Fibroblast of skin of right biceps (primary cell): Measurements from ENCODE around the gene SEZ6.
"Not testable (repeated sequence)": the region's sequence is repeated elsewhere in the genome, so short reads cannot be mapped to it uniquely, and the experiment has no call there.

Experiments used
- DNase-seq: peaks from one replicate; pipeline ENCODE4 v3.0.0-alpha.2; 2013

Gene SEZ6

GRCh38 chr17:28951428-28951990, 54.3 kb downstream of the SEZ6 start, which contains the start of gene PHF12:
TSS of gene PHF12 (minus strand) at chr17:28951518. CDS start at chr17:28950960, 558 bp downstream.
- peak; percentile 100 for DNase-seq

- no peak for DNase-seq
These were observed 54.9 kb downstream of the SEZ6 start for GRCh38 chr17:28950752-28951427.

GRCh38 chr17:28950017-28950751, 55.6 kb downstream of the SEZ6 start:
- peak; percentile 71 for DNase-seq

DNA sequence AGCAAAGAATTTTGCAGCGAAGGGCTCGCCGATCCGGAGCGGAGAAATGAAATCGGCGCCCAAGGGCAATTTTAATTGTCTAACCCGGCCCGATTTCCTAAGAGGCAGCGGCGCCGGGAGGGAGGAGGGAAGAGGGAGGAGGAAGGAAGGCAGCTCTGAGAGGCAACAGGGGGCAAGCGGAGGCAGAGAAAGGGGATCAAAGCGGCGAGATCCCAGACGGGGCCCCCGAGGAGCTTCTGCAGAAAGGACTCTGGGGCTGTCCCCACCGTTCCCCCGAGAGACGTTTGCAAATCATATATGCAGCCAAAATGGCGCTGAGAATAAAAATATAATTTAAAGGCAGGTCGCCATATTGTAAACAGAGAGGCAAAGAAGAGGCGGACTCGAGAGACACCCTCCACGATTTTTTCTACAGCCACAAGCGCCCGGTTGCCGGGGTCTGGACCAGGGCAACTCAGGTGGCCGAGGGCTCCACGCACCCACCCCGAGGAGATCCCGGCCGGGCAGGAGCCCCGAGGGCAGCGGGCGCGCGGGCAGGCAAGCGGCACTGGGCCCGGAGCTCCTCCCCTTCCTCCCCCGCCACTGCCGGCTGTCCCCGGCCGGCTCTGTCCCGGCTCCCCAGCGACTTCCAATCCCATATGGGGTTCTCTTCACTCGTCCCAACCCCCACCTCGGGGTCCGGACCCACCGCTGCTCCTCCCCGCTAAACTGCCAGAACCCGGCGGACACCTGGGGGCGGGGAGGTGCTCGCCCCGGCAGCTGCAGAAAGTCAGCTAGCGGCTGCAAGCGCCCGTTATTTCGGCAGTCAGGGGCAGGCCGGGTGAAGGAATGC, 56.4 kb downstream of the SEZ6 start:
- peak; percentile 50 for DNase-seq

GRCh38 chr17:28948873-28949184, 57.0 kb downstream of the SEZ6 start:
- no peak for DNase-seq

DNA sequence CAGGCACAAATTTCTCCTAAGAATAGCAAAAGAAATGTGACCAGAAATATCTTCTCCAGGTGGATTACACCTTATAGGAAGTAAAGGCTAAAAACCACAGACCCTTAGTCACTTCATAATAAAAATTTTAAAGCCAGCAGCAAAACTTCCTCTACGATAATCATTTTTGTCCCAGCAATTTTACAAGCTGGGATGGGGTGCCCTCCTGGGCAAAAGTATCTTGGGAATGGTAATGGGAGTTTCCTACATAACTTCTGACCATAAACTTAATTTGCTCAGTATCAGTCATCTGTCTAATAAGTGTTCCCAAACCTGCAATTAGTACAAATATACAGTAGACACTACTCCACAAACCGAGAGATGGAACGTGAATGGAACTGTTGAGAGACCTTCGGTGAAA, 57.5 kb downstream of the SEZ6 start:
- DNase-seq = no peak

GRCh38 chr17:28947639-28948038, 58.2 kb downstream of the SEZ6 start:
- DNase-seq = no peak

DNA sequence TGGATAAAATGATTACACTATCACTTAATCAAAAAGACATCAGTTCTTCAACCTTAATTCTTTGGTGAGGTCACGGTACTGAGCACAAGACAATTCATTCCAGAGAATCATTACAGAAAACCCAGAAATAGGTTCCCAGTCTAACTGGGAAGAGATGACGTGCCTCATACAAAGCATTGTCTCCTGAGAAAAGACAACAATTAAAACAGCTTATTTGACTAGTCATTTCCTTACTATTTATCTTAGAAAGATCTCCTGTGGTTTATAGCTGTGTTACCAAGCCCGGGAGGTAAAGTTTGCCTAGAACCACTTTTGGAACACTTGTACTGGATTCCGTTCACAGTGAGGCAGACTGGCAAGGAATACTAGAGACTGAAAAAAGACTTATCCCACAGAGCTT, 59.6 kb downstream of the SEZ6 start:
- DNase-seq = peak; percentile 84

DNA sequence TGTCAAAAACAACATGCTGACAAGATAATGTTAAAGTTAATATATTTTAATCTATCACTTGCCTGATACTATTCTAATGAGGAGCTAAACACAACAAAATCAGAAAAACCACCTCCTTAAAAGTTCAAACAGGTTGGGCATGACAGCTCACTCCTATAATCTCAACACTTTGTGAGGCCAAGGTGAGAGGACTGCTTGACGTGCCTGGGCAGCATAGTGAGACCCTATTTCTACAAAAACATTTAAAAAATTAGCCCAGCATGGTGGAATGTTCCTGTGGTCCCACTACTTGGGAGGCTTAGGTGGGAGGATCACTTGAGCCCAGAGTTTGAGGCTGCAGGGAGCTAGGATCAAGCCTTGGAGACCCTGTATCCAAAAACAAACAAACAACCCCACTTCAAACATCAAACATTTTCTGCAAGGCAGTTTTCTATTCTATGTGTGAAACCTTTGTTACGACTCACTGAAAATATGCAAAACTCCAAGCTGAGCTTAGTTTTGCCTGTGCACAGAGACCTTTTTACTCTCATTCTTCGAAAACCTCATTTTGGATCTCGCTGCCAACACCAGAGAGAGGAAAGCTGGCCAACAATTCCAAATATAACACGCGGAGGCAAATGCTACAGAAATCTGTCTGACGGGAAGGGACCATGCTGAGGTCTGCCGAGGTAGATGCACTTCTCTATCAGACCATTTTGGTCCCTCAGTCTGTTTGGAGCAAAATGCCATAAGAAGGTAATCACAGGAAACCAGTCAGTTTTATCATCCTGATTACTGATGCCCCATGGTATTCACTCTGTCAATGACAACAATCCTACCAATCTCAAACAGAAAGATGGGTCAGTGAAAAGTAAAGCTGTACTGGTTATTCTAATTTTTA, 60.7 kb downstream of the SEZ6 start:
- DNase-seq = peak; percentile 65

DNA sequence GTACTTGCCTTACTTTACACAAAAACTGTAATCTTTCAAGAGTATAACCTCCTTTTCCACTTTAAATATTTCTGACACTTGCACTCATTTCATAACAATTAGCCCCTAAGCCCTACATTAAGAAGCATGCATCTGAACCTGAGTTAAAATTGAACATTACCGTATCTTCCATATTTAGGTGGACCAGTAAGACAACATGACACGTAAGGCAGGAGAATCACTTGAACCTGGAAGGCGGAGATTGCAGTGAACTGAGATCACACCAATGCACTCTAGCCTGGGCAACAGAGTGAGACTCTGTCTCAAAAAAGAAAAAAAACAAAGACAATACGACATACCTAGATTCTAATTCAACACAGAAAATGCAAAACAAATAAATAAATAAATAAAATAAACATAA, 61.5 kb downstream of the SEZ6 start:
- no peak for DNase-seq

GRCh38 chr17:28942925-28943324, 62.9 kb downstream of the SEZ6 start:
- DNase-seq = no peak

- DNase-seq = no peak
These were observed 64.6 kb downstream of the SEZ6 start for GRCh38 chr17:28941251-28941650.

DNA sequence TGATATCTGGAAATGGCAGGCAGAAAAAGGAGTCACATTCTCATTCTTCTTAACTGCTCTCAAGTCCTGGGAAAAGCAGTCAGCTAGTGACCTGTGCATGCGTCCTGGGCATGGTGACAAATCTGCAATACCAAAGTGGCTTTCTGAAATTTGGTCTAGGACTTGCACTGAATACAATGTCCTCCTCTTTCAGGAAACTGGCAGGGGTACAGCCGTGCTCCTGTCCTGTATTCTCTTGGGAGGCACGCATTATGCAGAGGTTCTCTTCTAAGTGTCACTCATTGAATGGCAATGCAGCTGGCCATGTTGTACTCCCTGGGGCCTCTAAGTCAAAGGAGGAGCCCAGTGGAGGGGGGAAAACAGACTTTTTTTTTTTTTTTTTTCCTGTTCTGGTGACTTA, 65.2 kb downstream of the SEZ6 start:
- no peak for DNase-seq

- DNase-seq = no peak
These were observed 65.7 kb downstream of the SEZ6 start for GRCh38 chr17:28940142-28940541.

DNA sequence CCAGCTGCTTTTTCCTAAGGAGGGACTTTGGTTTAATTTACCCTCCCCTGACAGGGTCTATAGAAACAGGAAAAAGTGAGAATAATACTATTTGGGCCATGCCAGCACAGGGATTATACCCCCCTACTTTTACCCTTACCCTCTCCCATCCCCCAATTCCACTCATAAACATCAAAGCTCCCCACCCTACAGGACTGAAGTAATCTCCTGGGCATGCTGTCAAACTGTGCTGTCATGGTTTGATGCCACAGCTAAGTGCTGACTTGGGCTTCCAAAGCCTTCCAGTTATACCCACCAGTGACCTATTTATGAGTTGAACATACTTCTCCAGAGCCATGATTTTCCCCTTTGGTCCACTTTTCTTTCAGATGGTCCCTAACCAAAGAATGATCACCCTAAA, 67.3 kb downstream of the SEZ6 start:
- DNase-seq = no peak

DNA sequence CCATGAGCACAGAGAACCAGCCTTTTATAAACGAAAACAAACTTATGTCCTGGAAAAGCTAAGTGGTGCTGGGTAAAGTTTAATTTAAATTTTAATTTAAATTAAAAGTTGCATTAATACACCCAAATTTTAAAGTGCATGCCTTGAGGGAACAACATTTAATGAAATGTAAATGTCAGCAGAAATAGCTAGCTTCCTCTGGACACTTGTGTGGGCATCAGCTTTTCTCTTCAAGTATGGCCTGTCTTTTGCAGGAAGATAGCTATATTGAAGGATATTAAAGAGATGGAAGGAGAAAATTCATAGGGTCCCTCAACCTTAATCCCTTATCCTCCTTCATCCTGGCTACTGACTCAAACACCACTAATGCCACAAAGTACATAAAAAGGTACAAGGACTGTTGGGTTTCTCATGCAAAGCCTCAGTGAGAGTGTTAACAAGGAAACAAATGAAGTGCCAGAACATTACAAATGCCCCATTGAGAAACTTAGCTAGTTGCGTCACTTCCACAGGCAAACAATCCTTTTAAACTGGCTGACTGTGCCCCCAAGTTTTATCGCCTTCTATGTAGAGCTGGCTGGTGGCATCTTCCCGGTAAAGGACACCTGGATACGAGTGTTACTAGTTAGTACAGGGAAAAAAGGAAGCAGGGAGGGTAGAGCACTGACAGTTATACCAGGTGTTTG, 68.6 kb downstream of the SEZ6 start:
- DNase-seq = no peak

DNA sequence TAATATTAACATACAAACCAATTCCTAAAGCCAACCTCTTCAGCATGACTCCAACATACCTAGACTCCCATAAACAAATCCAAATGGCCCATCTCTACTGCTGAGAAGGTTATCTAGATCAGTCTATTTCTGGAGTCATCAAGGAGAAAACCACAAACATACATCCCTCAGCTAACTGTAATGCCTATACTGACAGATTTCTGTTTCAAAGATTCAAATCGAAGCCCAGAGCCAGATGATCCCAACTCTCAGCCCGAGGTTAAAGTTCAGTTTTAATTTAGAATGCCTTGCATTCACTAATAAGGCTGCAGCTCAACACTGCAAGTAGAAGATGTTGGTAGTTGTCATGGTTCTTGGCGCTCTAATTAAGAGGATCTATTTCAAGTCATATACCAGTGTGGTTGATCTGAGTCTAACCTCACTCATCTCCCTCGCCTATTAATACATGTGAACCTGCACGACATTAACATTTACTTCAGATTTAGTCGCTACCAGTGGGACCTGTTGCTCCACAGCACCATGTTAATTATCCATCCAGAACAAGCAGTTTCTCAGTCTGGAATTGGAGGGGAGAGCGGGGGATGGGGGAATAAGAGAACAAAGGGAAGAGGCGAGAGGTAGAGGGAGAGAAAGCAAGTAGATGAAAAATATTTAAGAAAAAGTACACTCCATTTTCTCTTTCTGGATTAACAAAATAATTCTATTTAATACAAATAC, 69.9 kb downstream of the SEZ6 start:
- DNase-seq = no peak

DNA sequence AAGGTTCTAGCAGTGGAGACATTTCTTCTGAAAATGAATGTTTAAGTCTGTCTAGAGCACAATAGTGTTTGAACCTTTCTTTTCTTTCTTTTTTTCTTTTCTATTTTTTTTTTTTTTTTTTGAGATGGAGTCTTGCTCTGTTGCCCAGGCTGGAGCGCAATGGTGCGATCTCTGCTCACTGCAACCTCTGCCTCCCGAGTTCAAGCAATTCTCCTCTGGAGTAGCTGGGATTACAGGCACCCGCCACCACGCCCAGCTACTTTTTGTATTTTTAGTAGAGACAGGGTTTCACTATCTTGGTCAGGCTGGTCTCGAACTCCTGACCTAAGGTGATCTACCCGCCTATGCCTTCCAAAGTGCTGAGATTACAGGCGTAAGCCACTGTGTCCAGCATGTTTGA, 71.3 kb downstream of the SEZ6 start:
- DNase-seq = not testable (repeated sequence)

DNA sequence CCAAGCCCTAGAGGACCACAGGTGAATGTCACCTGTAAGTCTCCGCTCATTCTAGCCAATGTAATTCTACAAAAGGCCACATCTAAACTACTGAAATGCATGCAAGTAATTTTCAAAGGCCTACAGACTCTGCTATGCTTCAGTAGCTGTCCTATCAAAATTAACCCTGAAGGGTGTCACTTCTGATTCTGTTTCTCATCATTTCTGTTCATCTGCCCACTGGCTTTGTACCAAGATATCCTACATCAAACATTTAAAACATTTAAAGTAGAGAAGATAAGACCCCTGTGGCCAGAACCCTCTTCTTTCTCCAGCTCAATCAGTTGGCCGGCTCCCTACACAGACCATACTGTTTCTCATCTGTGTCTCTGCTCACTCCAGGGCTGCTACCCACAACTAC, 76.0 kb downstream of the SEZ6 start:
- DNase-seq = no peak

- DNase-seq = peak; percentile 38
These were observed 77.8 kb downstream of the SEZ6 start for GRCh38 chr17:28928061-28928460.

GRCh38 chr17:28926786-28927185, 79.0 kb downstream of the SEZ6 start:
- DNase-seq = no peak
